H1 (cell line): ENCODE data around the gene CUEDC1. TPM values are rescaled to one million over a fixed set of nuclear protein-coding genes. Genes with fewer than 3 reads are reported as not detected.

Experiments used
- CTCF ChIA-PET: fragments of 300-600 bp; sonication (Branson Sonifier 250); formaldehyde crosslinking; loops from one replicate; lab custom pipeline; 2021; ENCODE audit not compliant: partially characterized antibody; lab: Charles Lee
- POLR2A ChIA-PET: fragments of 300-600 bp; sonication (Branson Sonifier 250); formaldehyde crosslinking; loops from one replicate; lab custom pipeline; 2021; ENCODE audit warnings: inconsistent platforms; ENCODE audit not compliant: partially characterized antibody; lab: Charles Lee
- DNase-seq, 2 experiments: peaks; one replicate each; pipeline versions ENCODE4 v3.0.0 to v3.0.0-alpha.2; 2010 to 2022; ENCODE audit warnings: low spot score in 2 of 2, low read depth in 1 of 2, mixed read lengths in 1 of 2
- FAIRE-seq: peaks from 2 replicates; lab custom pipeline; 2011; peaks lifted over from hg19 to GRCh38; lab: Jason Lieb, UNC
- H2AFZ ChIP-seq: 2 replicates; pipeline ENCODE4 v1.8.1; 2012; ENCODE audit warnings: low read length, inconsistent platforms
- H2AK5ac ChIP-seq: 2 replicates; pipeline ENCODE4 v1.6.1; 2013; ENCODE audit warnings: low read depth, low read length
- H2BK120ac ChIP-seq: replicated peaks from 2 replicates; pipeline ENCODE3; 2013; ENCODE audit warnings: low read depth, low read length, inconsistent platforms
- H2BK12ac ChIP-seq: 2 replicates; pipeline ENCODE4 v1.6.1; 2013; ENCODE audit warnings: low read depth, low read length
- H2BK15ac ChIP-seq: 2 replicates; pipeline ENCODE4 v1.6.1; 2013; ENCODE audit warnings: low read length
- H2BK20ac ChIP-seq: 2 replicates; pipeline ENCODE4 v1.6.1; 2013; ENCODE audit warnings: low read length
- H2BK5ac ChIP-seq: 2 replicates; pipeline ENCODE4 v1.6.1; 2013; ENCODE audit warnings: low read depth, low read length
- H3K14ac ChIP-seq: 2 replicates; pipeline ENCODE4 v1.6.1; 2013; ENCODE audit warnings: inconsistent platforms; ENCODE audit not compliant: insufficient read length
- H3K18ac ChIP-seq: 2 replicates; pipeline ENCODE4 v1.6.1; 2013; ENCODE audit warnings: low read length; ENCODE audit errors: extremely low read depth
- H3K23ac ChIP-seq: 2 replicates; pipeline ENCODE4 v1.6.1; 2013; ENCODE audit warnings: inconsistent platforms; ENCODE audit not compliant: insufficient read length
- H3K23me2 ChIP-seq: 2 replicates; pipeline ENCODE4 v1.6.1; 2013; ENCODE audit warnings: low read depth, low read length
- H3K27ac ChIP-seq: 2 replicates; pipeline ENCODE4 v1.6.1; 2011; ENCODE audit warnings: low read depth, low read length, inconsistent platforms
- H3K27me3 ChIP-seq, 4 experiments: replicated peaks in 1 of 4; 1 replicate in 1 of 4; 2 replicates in 3 of 4; pipeline versions ENCODE4 v1.6.1 to v1.8.1; 2011 to 2013; ENCODE audit warnings: low read length in 3 of 4, mild to moderate bottlenecking in 3 of 4, inconsistent platforms in 2 of 4, mixed read lengths in 2 of 4, moderate library complexity in 1 of 4; ENCODE audit not compliant: control insufficient read depth in 3 of 4, insufficient read depth in 3 of 4; ENCODE audit errors: extremely low read depth in 1 of 4
- H3K36me3 ChIP-seq, 4 experiments: 2 replicates each; pipeline versions ENCODE4 v1.6.1 to v1.8.1; 2011 to 2013; ENCODE audit warnings: mild to moderate bottlenecking in 4 of 4, low read length in 3 of 4, moderate library complexity in 2 of 4, control low read depth in 1 of 4, inconsistent platforms in 1 of 4; ENCODE audit not compliant: insufficient read depth in 4 of 4, control insufficient read depth in 2 of 4
- H3K4ac ChIP-seq: replicated peaks from 2 replicates; pipeline ENCODE3; 2013; ENCODE audit warnings: low read length, low read depth, mixed read lengths, inconsistent platforms; ENCODE audit not compliant: insufficient read length
- H3K4me1 ChIP-seq, 4 experiments: replicated peaks in 1 of 4; 1 replicate in 1 of 4; 2 replicates in 3 of 4; pipeline versions ENCODE4 v1.6.1 to v1.8.1; 2011 to 2013; ENCODE audit warnings: low read length in 3 of 4, inconsistent platforms in 2 of 4, mixed read lengths in 1 of 4; ENCODE audit not compliant: insufficient read depth in 4 of 4, control insufficient read depth in 3 of 4
- H3K4me2 ChIP-seq, 2 experiments: 2 replicates each; pipeline versions ENCODE4 v1.6.1 to v1.8.1; 2011 to 2013; ENCODE audit warnings: low read depth in 2 of 2, low read length in 2 of 2, control low read depth in 1 of 2, inconsistent platforms in 1 of 2, mild to moderate bottlenecking in 1 of 2; ENCODE audit not compliant: insufficient read depth in 1 of 2
- H3K4me3 ChIP-seq, 4 experiments: fragments of 200-600, 300-600 bp in 1 of 4; sonication (generic), shearing (Covaris generic), sonication (Bioruptor Twin) in 1 of 4; 2 replicates each; pipeline versions ENCODE4 v1.5.1 to v1.8.1; 2011 to 2016; ENCODE audit warnings: low read length in 4 of 4, low read depth in 3 of 4, control low read depth in 2 of 4, inconsistent platforms in 2 of 4, mild to moderate bottlenecking in 2 of 4, mixed read lengths in 1 of 4, moderate library complexity in 1 of 4; ENCODE audit not compliant: insufficient read depth in 2 of 4; ENCODE audit errors: extremely low read depth in 1 of 4
- H3K56ac ChIP-seq: replicated peaks from 2 replicates; pipeline ENCODE3; 2013; ENCODE audit warnings: low read depth, mild to moderate bottlenecking, mixed read lengths, low read length, inconsistent platforms; ENCODE audit not compliant: insufficient read length
- H3K79me1 ChIP-seq: 2 replicates; pipeline ENCODE4 v1.6.1; 2013; ENCODE audit warnings: low read depth, low read length, control low read depth
- H3K79me2 ChIP-seq, 2 experiments: 2 replicates each; pipeline versions ENCODE4 v1.6.1 to v1.8.1; 2012 to 2013; ENCODE audit warnings: low read length in 2 of 2, mild to moderate bottlenecking in 2 of 2, inconsistent platforms in 1 of 2; ENCODE audit not compliant: insufficient read depth in 2 of 2, control insufficient read depth in 1 of 2
- H3K9ac ChIP-seq, 4 experiments: replicated peaks in 1 of 4; 1 replicate in 1 of 4; 2 replicates in 3 of 4; pipeline versions ENCODE4 v1.6.1 to v1.8.1; 2011 to 2013; ENCODE audit warnings: low read depth in 3 of 4, low read length in 3 of 4, control low read depth in 2 of 4, mild to moderate bottlenecking in 2 of 4, moderate library complexity in 2 of 4, inconsistent platforms in 1 of 4; ENCODE audit errors: extremely low read depth in 1 of 4
- H3K9me3 ChIP-seq, 2 experiments: 2 replicates each; pipeline versions ENCODE4 v1.6.1 to v1.8.1; 2012 to 2013; ENCODE audit warnings: mild to moderate bottlenecking in 2 of 2, moderate library complexity in 2 of 2, control low read depth in 1 of 2, inconsistent platforms in 1 of 2, low read depth in 1 of 2, low read length in 1 of 2, mixed read lengths in 1 of 2; ENCODE audit not compliant: insufficient read depth in 2 of 2
- H4K20me1 ChIP-seq, 2 experiments: replicated peaks in 1 of 2; 2 replicates each; pipeline versions ENCODE3 to v1.8.1; 2011 to 2013; ENCODE audit warnings: inconsistent platforms in 2 of 2, low read length in 2 of 2, mild to moderate bottlenecking in 1 of 2; ENCODE audit not compliant: insufficient read depth in 2 of 2, control insufficient read depth in 1 of 2
- H4K5ac ChIP-seq: 2 replicates; pipeline ENCODE4 v1.6.1; 2013; ENCODE audit warnings: low read length, low read depth, mixed read lengths, inconsistent platforms; ENCODE audit not compliant: insufficient read length
- H4K8ac ChIP-seq: 2 replicates; pipeline ENCODE4 v1.8.0; 2013; ENCODE audit warnings: mild to moderate bottlenecking, moderate library complexity, low read length, inconsistent platforms; ENCODE audit not compliant: insufficient read depth; ENCODE audit errors: extremely low read depth
- H4K91ac ChIP-seq: replicated peaks from 2 replicates; pipeline ENCODE3; 2013; ENCODE audit warnings: low read length, mixed read lengths, inconsistent platforms; ENCODE audit not compliant: insufficient read length
- ASH2L ChIP-seq: fragments of 200-600, 300-600 bp; sonication (generic); IDR thresholded peaks from one replicate; pipeline ENCODE4 v1.7.1; 2017; ENCODE audit warnings: low read length
- ATF2 ChIP-seq: IDR thresholded peaks from 2 replicates; pipeline ENCODE4 v1.6.1; 2012; ENCODE audit warnings: low read length, inconsistent platforms
- CHD1 ChIP-seq: IDR thresholded peaks from 2 replicates; pipeline ENCODE4 v1.6.1; 2012; ENCODE audit warnings: low read depth, low read length, improper control_type of control experiment
- CTCF ChIP-seq, 3 experiments: IDR thresholded peaks; 1 replicate in 2 of 3; 2 replicates in 1 of 3; pipeline versions ENCODE4 v1.5.1 to v1.6.1; 2011; ENCODE audit warnings: low read length in 3 of 3, mild to moderate bottlenecking in 3 of 3, inconsistent platforms in 2 of 3, low read depth in 1 of 3, moderate library complexity in 1 of 3; ENCODE audit not compliant: insufficient read depth in 1 of 3; ENCODE audit errors: control extremely low read depth in 1 of 3
- EZH2 ChIP-seq: fragments of 200-600 bp; sonication (generic); IDR thresholded peaks from 2 replicates; pipeline ENCODE4 v1.7.1; 2012; ENCODE audit warnings: low read depth, mild to moderate bottlenecking, moderate library complexity, low read length, inconsistent platforms; ENCODE audit not compliant: severe bottlenecking
- GTF2F1 ChIP-seq: IDR thresholded peaks from 2 replicates; pipeline ENCODE4 v1.6.1; 2012; ENCODE audit warnings: low read depth, low read length, improper control_type of control experiment, borderline replicate concordance
- WGBS, 2 experiments: shearing (Covaris generic) in 1 of 2; methylation state at CpG; one replicate each; pipeline versions ENCODE4 v1.1.6 to v1.1.7; 2013 to 2015; ENCODE audit warnings: low lambda C conversion rate in 2 of 2, mixed read lengths in 2 of 2, inconsistent platforms in 1 of 2, low coverage in 1 of 2, missing lambda C conversion rate in 1 of 2; ENCODE audit not compliant: insufficient replicate concordance in 2 of 2, insufficient coverage in 1 of 2, insufficient read length in 1 of 2; ENCODE audit errors: extremely low coverage in 1 of 2, missing lambda C conversion rate in 1 of 2; 5-methylcytosine and 5-hydroxymethylcytosine counted together
- polyA plus RNA-seq, 7 experiments: library from polyadenylated mRNA; depleted of rRNA in 3 of 7; stranded (reverse) in 5 of 7; unstranded in 2 of 7; fragments of >200 nt in 5 of 7; fragments of 200-250 nt in 2 of 7; gene quantifications; 1 replicate in 5 of 7; 2 replicates in 1 of 7; 4 replicates in 1 of 7; pipeline versions ENCODE4 v1.2.1 to v1.2.3, GENCODE V29; 2011 to 2013; ENCODE audit warnings: missing spikeins in 2 of 7, mixed read lengths in 2 of 7
- total RNA-seq: library from RNA; stranded (reverse); fragmentation: NEBNext Ultra II Directional; extraction: Animal tissue kit (Norgen Biotek cat#: 25700); gene quantifications from 2 replicates; pipeline ENCODE4 v1.2.1, GENCODE V29; 2021

Gene CUEDC1
- total and polyA plus RNA-seq, 2 of the 8 experiments (the other 6 are each of a cell fraction or from before 2014, with no cell fraction given), result 4.0 to 10.7 TPM

GRCh38 chr17:57983446-57983845, 28.2 kb upstream of the CUEDC1 start:
- H3K4me2 ChIP-seq, result no peak overlapping the region
- H4K8ac ChIP-seq, result no peak overlapping the region
- no peak overlapping the region for H3K56ac ChIP-seq
- no peak overlapping the region for H4K5ac ChIP-seq
- no peak overlapping the region for H2BK15ac ChIP-seq
- WGBS, 2 experiments, result 97% methylated on average over 1 of the region's 1 CpG; no CpG with 5 or more reads in 1 of the 2 experiments
- no peak overlapping the region for H2BK5ac ChIP-seq
- TF ChIP-seq ATF2, result no peak
- no peak for TF ChIP-seq EZH2
- TF ChIP-seq GTF2F1, result no peak
- no peak for TF ChIP-seq ASH2L
- TF ChIP-seq CTCF (IDR thresholded peaks at IDR 0.05; ENCODE audit: control extremely low read depth in 1 of 3, insufficient read depth in 1 of 3, low read depth in 1 of 3, low read length in 3 of 3), result no peak
- TF ChIP-seq CHD1, result no peak
- DNase-seq (no peak), FAIRE-seq (no peak)
- no peak overlapping the region for H3K14ac ChIP-seq
- no peak overlapping the region for H3K9ac ChIP-seq
- ChIA-PET POLR2A (interaction anchor here (1.0 to 3.5 kb wide), 5 partner anchors 10 to 78 kb away, joined by 3 to 27 read pairs (median 4); no protein-coding TSS in a partner anchor), CTCF (interaction anchor here (0.7 to 3.1 kb wide), 14 partner anchors 12 to 150 kb away, joined by 3 to 10 read pairs (median 4); partner anchors contain the start of gene CUEDC1)
- H2BK20ac ChIP-seq, result no peak overlapping the region
- H3K79me2 ChIP-seq, result peaks cover 6 to 61% of the 10 kb centered on the region in 2 experiments
- H3K18ac ChIP-seq, result no peak overlapping the region
- H4K91ac ChIP-seq, result no peak overlapping the region
- H3K23me2 ChIP-seq, result peaks cover 5% of the 10 kb centered on the region
- no peak overlapping the region for H3K23ac ChIP-seq
- no peak overlapping the region for H3K27ac ChIP-seq
- H3K4ac ChIP-seq, result no peak overlapping the region
- peaks cover 2 to 15% of the 10 kb centered on the region in 2 experiments for H4K20me1 ChIP-seq
- no peak overlapping the region for H2BK120ac ChIP-seq
- H3K4me3 ChIP-seq, result no peak overlapping the region
- H2AFZ ChIP-seq, result no peak overlapping the region
- H3K79me1 ChIP-seq, result peaks cover 5% of the 10 kb centered on the region; the same call in 1 of the 2 replicates
- H3K9me3 ChIP-seq, result no peaks in the 10 kb centered on the region
- H2AK5ac ChIP-seq, result no peak overlapping the region
- H3K4me1 ChIP-seq, result peaks cover 0 to 2% (median 0%) of the 10 kb centered on the region in 4 experiments; a peak in 1 of 7 replicates
- H3K36me3 ChIP-seq, result peaks cover 7 to 40% (median 28%) of the 10 kb centered on the region in 4 experiments
- no peak overlapping the region for H2BK12ac ChIP-seq
- H3K27me3 ChIP-seq, result no peaks in the 10 kb centered on the region
